Fibroblast of villous mesenchyme (primary cell): ENCODE measurements around the gene ADGRD1. TPM values are rescaled to one million over a fixed set of nuclear protein-coding genes. Genes with fewer than 3 reads are reported as not detected.

ENCODE experiments used
- DNase-seq: peaks from one replicate; pipeline ENCODE4 v3.0.0-alpha.2; 2010; ENCODE audit warnings: low read depth
- H3K4me3 ChIP-seq: 2 replicates; pipeline ENCODE4 v1.5.1; 2011; ENCODE audit warnings: low read depth, mild to moderate bottlenecking, low read length
- CTCF ChIP-seq: IDR thresholded peaks from 2 replicates; pipeline ENCODE4 v1.5.1; 2012; ENCODE audit warnings: low read depth, mild to moderate bottlenecking, low read length; ENCODE audit not compliant: insufficient read depth
- total RNA-seq: library from RNA; depleted of rRNA; stranded (reverse); fragments of >200 nt; gene quantifications from 2 replicates; pipeline ENCODE4 v1.2.3, GENCODE V29; 2012

ADGRD1 gene
- total RNA-seq, 1 donor, result under 0.01 TPM

GRCh38 chr12:131157743-131158142 is 204.0 kb downstream of the ADGRD1 start:
- no peak overlapping the region for H3K4me3 ChIP-seq
- no peak for DNase-seq
- TF ChIP-seq CTCF, result no peak

- no peak for TF ChIP-seq CTCF
- no peak for DNase-seq
Observed at GRCh38 chr12:131159660-131160059, 206.0 kb downstream of the ADGRD1 start.

GRCh38 chr12:131162113-131162512 is 208.4 kb downstream of the ADGRD1 start:
- DNase-seq, result no peak
- no peak for TF ChIP-seq CTCF
- H3K4me3 ChIP-seq, result no peak overlapping the region

More at GRCh38 chr12:131159660-131160059, 206.0 kb downstream of the ADGRD1 start:
- H3K4me3 ChIP-seq, result no peak overlapping the region

GRCh38 chr12:131163189-131163738 is 209.6 kb downstream of the ADGRD1 start:
- no peak for DNase-seq
- H3K4me3 ChIP-seq, result no peak overlapping the region
- TF ChIP-seq CTCF, result no peak

GRCh38 chr12:131164096-131164872 is 210.6 kb downstream of the ADGRD1 start:
- TF ChIP-seq CTCF, result no peak
- no peak overlapping the region for H3K4me3 ChIP-seq
- no peak for DNase-seq

GRCh38 chr12:131166717-131167116 is 213.0 kb downstream of the ADGRD1 start:
- no peak overlapping the region for H3K4me3 ChIP-seq
- no peak for DNase-seq
- TF ChIP-seq CTCF, result no peak
